Thyroid gland (tissue), 4 donors: ENCODE data around the gene MOCOS.

ENCODE experiments used
- POLR2A ChIP-seq, 2 donors: fragments of 450-650 bp; IDR thresholded peaks; one replicate each; pipeline ENCODE4 v1.6.1; 2017; ENCODE audit warnings: antibody characterized with exemption in 2 of 2, mild to moderate bottlenecking in 2 of 2, moderate library complexity in 1 of 2
- TF ChIP-seq, protein P1 (sequence below), 6 experiments: fragments of 200-600 bp in 3 of 6; fragments of 450-650 bp in 3 of 6; sonication (generic) in 3 of 6; IDR thresholded peaks; one replicate each; pipeline ENCODE4 v1.5.1; 2016 to 2019; ENCODE audit warnings: antibody characterized with exemption in 6 of 6, mild to moderate bottlenecking in 2 of 6, inconsistent platforms in 1 of 6, moderate library complexity in 1 of 6

DNA sequence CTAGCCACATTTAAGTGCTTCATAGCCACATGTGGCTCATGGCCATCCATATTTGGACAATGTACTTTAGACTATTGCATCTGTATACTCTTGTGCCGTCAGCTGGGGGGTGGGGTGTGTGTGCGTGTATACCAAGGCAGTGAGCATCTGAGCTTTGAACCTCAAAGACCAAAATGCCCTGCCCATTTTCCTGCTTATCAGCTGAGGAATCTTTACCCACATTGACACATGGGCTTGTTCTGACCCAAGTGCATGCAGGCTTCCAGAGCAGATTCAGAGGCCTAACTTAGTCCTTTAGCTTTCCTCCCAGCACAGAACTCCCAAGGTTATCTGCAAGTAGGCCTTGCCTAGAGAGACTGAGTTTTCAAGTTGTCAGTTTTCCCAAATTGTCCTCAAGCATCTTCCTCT, 11.1 kb upstream of the MOCOS start:
- TF ChIP-seq POLR2A (IDR thresholded peaks at IDR 0.05), result no peak
- TF ChIP-seq, protein P1, sequence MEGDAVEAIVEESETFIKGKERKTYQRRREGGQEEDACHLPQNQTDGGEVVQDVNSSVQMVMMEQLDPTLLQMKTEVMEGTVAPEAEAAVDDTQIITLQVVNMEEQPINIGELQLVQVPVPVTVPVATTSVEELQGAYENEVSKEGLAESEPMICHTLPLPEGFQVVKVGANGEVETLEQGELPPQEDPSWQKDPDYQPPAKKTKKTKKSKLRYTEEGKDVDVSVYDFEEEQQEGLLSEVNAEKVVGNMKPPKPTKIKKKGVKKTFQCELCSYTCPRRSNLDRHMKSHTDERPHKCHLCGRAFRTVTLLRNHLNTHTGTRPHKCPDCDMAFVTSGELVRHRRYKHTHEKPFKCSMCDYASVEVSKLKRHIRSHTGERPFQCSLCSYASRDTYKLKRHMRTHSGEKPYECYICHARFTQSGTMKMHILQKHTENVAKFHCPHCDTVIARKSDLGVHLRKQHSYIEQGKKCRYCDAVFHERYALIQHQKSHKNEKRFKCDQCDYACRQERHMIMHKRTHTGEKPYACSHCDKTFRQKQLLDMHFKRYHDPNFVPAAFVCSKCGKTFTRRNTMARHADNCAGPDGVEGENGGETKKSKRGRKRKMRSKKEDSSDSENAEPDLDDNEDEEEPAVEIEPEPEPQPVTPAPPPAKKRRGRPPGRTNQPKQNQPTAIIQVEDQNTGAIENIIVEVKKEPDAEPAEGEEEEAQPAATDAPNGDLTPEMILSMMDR (IDR thresholded peaks at IDR 0.05), result no peak
